HCT116 (cell line): ENCODE data around the gene LRRC4.

Source experiments
- CEBPB ChIP-seq: IDR thresholded peaks from 2 replicates; pipeline ENCODE4 v1.6.1; 2012; ENCODE audit warnings: low read depth
- EZH2phosphoT487 ChIP-seq: fragments of 200-600 bp; IDR thresholded peaks from 2 replicates; pipeline ENCODE4 v1.6.1; 2018; ENCODE audit warnings: antibody characterized with exemption, borderline replicate concordance
- POLR2A ChIP-seq: IDR thresholded peaks from 2 replicates; pipeline ENCODE4 v1.7.0; 2011; ENCODE audit warnings: borderline replicate concordance; ENCODE audit not compliant: insufficient read depth, insufficient read length; ENCODE audit errors: extremely low read depth
- SIN3A ChIP-seq: IDR thresholded peaks from 2 replicates; pipeline ENCODE4 v1.6.1; 2012; ENCODE audit warnings: low read depth
- YY1 ChIP-seq: IDR thresholded peaks from 2 replicates; pipeline ENCODE4 v1.6.1; 2011; ENCODE audit warnings: low read length, low read depth, moderate library complexity, mild to moderate bottlenecking; ENCODE audit not compliant: insufficient replicate concordance; ENCODE audit errors: extremely low read depth
- TF ChIP-seq, protein P1 (sequence below), 3 experiments: fragments of 200-600 bp in 1 of 3; sonication (generic) in 1 of 3; IDR thresholded peaks in 2 of 3; conservative IDR thresholded peaks in 1 of 3; 2 replicates each; pipeline ENCODE4 v1.5.1; 2012 to 2017; ENCODE audit warnings: low read depth in 2 of 3, low read length in 2 of 3, antibody characterized with exemption in 1 of 3, borderline replicate concordance in 1 of 3, control low read depth in 1 of 3, mild to moderate bottlenecking in 1 of 3, mixed read lengths in 1 of 3, mixed run types in 1 of 3, moderate library complexity in 1 of 3; ENCODE audit not compliant: insufficient read depth in 1 of 3
- TF ChIP-seq, protein P2 (sequence below): IDR thresholded peaks from 2 replicates; pipeline ENCODE4 v1.6.1; 2012

DNA sequence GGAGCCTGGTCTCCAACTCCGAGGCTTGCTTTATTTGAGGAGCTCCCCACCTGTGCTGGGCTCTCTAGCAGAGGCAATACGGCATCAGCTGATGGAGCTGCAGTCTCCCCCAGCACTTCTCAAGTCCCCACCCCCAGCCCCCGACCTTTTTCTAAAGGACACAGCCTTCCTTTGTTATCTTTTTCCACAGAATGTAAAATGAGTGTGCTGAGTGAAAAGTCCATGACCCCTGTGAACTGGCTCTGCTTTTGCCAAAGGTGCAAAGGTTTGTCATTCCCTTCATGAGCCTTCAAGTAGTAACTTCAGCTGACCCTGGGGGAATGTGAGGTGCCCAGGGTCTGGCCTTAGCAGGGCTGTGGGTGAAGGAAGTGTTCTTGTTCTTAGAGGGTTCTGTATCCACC, 25.5 kb downstream of the LRRC4 start:
- TF ChIP-seq YY1 (no peak), SIN3A (no peak), EZH2phosphoT487 (no peak), POLR2A (no peak), CEBPB (no peak)
- TF ChIP-seq, protein P1, sequence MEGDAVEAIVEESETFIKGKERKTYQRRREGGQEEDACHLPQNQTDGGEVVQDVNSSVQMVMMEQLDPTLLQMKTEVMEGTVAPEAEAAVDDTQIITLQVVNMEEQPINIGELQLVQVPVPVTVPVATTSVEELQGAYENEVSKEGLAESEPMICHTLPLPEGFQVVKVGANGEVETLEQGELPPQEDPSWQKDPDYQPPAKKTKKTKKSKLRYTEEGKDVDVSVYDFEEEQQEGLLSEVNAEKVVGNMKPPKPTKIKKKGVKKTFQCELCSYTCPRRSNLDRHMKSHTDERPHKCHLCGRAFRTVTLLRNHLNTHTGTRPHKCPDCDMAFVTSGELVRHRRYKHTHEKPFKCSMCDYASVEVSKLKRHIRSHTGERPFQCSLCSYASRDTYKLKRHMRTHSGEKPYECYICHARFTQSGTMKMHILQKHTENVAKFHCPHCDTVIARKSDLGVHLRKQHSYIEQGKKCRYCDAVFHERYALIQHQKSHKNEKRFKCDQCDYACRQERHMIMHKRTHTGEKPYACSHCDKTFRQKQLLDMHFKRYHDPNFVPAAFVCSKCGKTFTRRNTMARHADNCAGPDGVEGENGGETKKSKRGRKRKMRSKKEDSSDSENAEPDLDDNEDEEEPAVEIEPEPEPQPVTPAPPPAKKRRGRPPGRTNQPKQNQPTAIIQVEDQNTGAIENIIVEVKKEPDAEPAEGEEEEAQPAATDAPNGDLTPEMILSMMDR (IDR thresholded peaks at IDR 0.05 in 2 of 3, conservative IDR thresholded peaks at IDR 0.05 in 1 of 3; ENCODE audit: borderline replicate concordance in 1 of 3, insufficient read depth in 1 of 3, low read depth in 2 of 3, low read length in 2 of 3), result no peak
- TF ChIP-seq, protein P2, sequence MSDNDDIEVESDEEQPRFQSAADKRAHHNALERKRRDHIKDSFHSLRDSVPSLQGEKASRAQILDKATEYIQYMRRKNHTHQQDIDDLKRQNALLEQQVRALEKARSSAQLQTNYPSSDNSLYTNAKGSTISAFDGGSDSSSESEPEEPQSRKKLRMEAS, result no peak
